Measurements from ENCODE around the gene ZNF296.

Gene ZNF296

GRCh38 chr19:45032421-45032820 is 43.9 kb downstream of the ZNF296 start:
- DNase-seq (ENCODE audit: insufficient read length, low spot score) (no peak), FAIRE-seq (no peak)
- no peak for TF ChIP-seq CTCF (IDR thresholded peaks at IDR 0.05; ENCODE audit: insufficient read depth, missing control alignments)

- no peak for TF ChIP-seq CTCF (IDR thresholded peaks at IDR 0.05; ENCODE audit: insufficient read depth, missing control alignments)
- DNase-seq (ENCODE audit: insufficient read length, low spot score) (no peak), FAIRE-seq (no peak)
Measured at GRCh38 chr19:45030825-45031224, 45.5 kb downstream of the ZNF296 start.

- TF ChIP-seq CTCF (IDR thresholded peaks at IDR 0.05; ENCODE audit: insufficient read depth, missing control alignments) = no peak
- DNase-seq (ENCODE audit: insufficient read length, low spot score) (no peak), FAIRE-seq (no peak)
Measured at GRCh38 chr19:45027371-45027770, 48.9 kb downstream of the ZNF296 start.

GRCh38 chr19:45025264-45025663 is 51.0 kb downstream of the ZNF296 start:
- FAIRE-seq (no peak), DNase-seq (ENCODE audit: insufficient read length, low spot score) (no peak)
- no peak for TF ChIP-seq CTCF (IDR thresholded peaks at IDR 0.05; ENCODE audit: insufficient read depth, missing control alignments)

- DNase-seq (ENCODE audit: insufficient read length, low spot score) = no peak
- no peak for FAIRE-seq
- no peak for TF ChIP-seq CTCF (IDR thresholded peaks at IDR 0.05; ENCODE audit: insufficient read depth, missing control alignments)
Measured at GRCh38 chr19:45023048-45023447, 53.2 kb downstream of the ZNF296 start.

- TF ChIP-seq CTCF (IDR thresholded peaks at IDR 0.05; ENCODE audit: insufficient read depth, missing control alignments) = no peak
- FAIRE-seq = no peak
- no peak for DNase-seq (ENCODE audit: insufficient read length, low spot score)
Measured at GRCh38 chr19:45021971-45022370, 54.3 kb downstream of the ZNF296 start.

Measured in D721Med (cell line).